Activated naive CD8-positive, alpha-beta T cell (primary cell): Measurements from ENCODE around the gene LYST.

Source experiments
- H3K27ac Mint-ChIP-seq: one replicate; pipeline ENCODE4 v1.8.0; 2021; ENCODE audit warnings: mixed read lengths
- H3K27me3 Mint-ChIP-seq: one replicate; pipeline ENCODE4 v1.8.0; 2021; ENCODE audit warnings: mixed read lengths
- H3K36me3 Mint-ChIP-seq: one replicate; pipeline ENCODE4 v1.8.0; 2021; ENCODE audit warnings: mixed read lengths
- H3K4me1 Mint-ChIP-seq: one replicate; pipeline ENCODE4 v1.8.0; 2021; ENCODE audit warnings: low read depth, mixed read lengths
- H3K4me3 Mint-ChIP-seq: one replicate; pipeline ENCODE4 v1.8.0; 2021; ENCODE audit warnings: mild to moderate bottlenecking, mixed read lengths
- H3K9me3 Mint-ChIP-seq: one replicate; pipeline ENCODE4 v1.8.0; 2021; ENCODE audit warnings: low read depth, mixed read lengths

The LYST gene

DNA sequence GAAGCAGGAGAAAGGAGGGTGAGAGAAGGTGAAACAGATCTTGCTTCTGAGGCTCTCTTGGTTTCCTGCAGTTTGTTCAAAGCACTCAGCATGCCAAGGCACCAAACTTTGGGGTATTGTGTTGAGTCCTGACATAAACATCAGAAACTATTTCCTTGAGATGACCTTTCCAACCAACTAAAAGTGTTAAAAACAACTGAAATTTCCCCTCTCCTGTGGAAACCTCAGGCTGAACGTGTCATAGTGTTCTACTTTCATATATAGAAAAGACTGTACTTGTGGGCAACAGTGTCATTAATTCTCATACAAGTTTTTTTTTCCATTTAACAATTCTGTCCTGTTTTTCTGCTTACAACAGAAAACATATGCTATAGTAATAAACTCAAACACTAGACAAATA lies 6.3 kb upstream of the LYST start:
- peaks cover 73% of the 10 kb centered on the region for H3K4me1 Mint-ChIP-seq
- no peak overlapping the region for H3K27ac Mint-ChIP-seq
- no peaks in the 10 kb centered on the region for H3K9me3 Mint-ChIP-seq
- H3K36me3 Mint-ChIP-seq: no peaks in the 10 kb centered on the region
- peak overlapping the region; percentile 64 for H3K4me3 Mint-ChIP-seq
- no peaks in the 10 kb centered on the region for H3K27me3 Mint-ChIP-seq

DNA sequence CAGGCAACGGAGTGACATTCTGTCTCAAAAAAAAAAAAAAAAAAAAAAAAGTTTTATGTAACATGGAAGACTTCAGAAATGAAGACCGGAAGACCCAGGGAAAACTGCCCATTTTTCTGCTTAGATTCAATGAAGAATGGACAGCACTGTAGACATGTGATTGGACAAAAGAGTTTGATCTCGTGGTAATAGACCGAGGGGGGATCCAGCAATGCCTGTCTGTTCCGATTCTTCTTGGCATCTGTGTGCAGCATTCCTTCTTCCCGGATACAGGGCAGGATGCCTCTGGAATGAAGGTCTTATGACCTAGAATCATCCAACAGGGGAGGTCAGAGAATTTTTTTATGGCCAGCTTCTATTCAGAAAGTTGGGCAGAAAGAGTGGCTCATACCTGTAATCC lies 5.6 kb upstream of the LYST start:
- Mint-ChIP-seq H3K4me1 (peaks cover 69% of the 10 kb centered on the region), H3K4me3 (peak overlapping the region; percentile 64), H3K9me3 (no peaks in the 10 kb centered on the region), H3K27ac (no peak overlapping the region), H3K36me3 (no peaks in the 10 kb centered on the region), H3K27me3 (no peaks in the 10 kb centered on the region)

- Mint-ChIP-seq H3K27ac (no peak overlapping the region), H3K27me3 (no peaks in the 10 kb centered on the region), H3K4me1 (peaks cover 59% of the 10 kb centered on the region), H3K9me3 (no peaks in the 10 kb centered on the region), H3K36me3 (peaks cover 3% of the 10 kb centered on the region), H3K4me3 (peak overlapping the region; percentile 99)
Observed at GRCh38 chr1:235867903-235868469, 1.3 kb upstream of the LYST start.

GRCh38 chr1:235866913-235867845 lies 473 bp upstream of the LYST start:
- Mint-ChIP-seq H3K4me3 (peak overlapping the region; percentile 99), H3K4me1 (peaks cover 57% of the 10 kb centered on the region), H3K27me3 (no peaks in the 10 kb centered on the region), H3K36me3 (peaks cover 3% of the 10 kb centered on the region), H3K9me3 (no peaks in the 10 kb centered on the region), H3K27ac (no peak overlapping the region)

- Mint-ChIP-seq H3K27me3 (no peaks in the 10 kb centered on the region), H3K9me3 (no peaks in the 10 kb centered on the region), H3K27ac (peak overlapping the region; percentile 98), H3K4me1 (peaks cover 49% of the 10 kb centered on the region), H3K36me3 (peaks cover 5% of the 10 kb centered on the region), H3K4me3 (peak overlapping the region; percentile 99)
Observed at GRCh38 chr1:235865565-235866204, 1.0 kb downstream of the LYST start.

DNA sequence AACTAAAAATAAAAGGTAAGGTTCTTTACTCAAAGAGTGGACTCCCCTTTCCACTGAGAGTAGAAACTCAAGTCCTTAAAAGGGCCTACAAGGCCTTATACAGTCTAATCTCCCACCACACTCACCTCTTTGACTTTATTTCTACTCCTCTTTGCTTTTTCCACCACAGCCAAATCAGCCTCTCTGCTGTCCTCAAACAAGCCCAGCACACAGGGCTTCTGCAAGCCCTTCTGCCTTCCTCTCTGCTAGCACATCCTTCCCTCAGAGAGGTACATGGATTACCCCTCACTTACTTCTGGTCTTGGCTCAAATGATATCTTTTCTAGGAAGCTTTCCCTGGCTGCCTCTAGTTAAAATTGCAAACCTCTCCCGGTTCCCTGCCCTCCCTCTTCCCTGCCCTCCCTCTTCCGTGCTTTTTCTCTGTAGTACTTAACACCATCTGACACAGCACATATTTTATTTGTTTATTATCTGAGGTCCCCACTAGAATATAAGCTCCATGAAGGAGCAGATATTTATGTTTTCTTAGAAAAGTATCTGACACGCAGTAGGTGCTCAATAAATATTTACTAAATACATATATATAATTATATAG lies 1.7 kb downstream of the LYST start:
- H3K27ac Mint-ChIP-seq: peak overlapping the region; percentile 92
- H3K27me3 Mint-ChIP-seq: no peaks in the 10 kb centered on the region
- H3K4me1 Mint-ChIP-seq: peaks cover 49% of the 10 kb centered on the region
- no peaks in the 10 kb centered on the region for H3K9me3 Mint-ChIP-seq
- H3K4me3 Mint-ChIP-seq: peak overlapping the region; percentile 99
- H3K36me3 Mint-ChIP-seq: peaks cover 5% of the 10 kb centered on the region

- no peaks in the 10 kb centered on the region for H3K27me3 Mint-ChIP-seq
- H3K4me3 Mint-ChIP-seq: peak overlapping the region; percentile 99
- H3K9me3 Mint-ChIP-seq: no peaks in the 10 kb centered on the region
- peak overlapping the region; percentile 92 for H3K27ac Mint-ChIP-seq
- H3K36me3 Mint-ChIP-seq: peaks cover 5% of the 10 kb centered on the region
- peaks cover 49% of the 10 kb centered on the region for H3K4me1 Mint-ChIP-seq
Observed at GRCh38 chr1:235864469-235864868, 2.2 kb downstream of the LYST start.

DNA sequence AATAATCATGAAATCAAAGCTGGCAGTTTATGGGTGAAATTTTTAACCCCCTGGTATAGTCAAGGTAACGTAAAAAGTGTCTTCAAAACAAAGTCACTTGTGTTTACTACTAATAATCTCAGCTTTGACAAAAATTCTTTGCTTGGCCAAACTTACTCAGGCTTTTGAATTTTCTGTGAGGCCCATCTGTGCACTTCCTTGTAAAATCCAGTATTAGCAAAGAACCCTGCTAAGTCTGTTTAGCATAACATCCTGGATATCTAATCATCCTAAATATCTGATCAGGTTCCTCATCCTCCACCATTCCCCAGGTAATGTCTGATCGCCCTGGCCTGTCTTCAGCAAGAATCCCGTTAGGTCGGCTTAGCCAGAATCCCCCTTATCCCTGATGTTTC lies 3.0 kb downstream of the LYST start:
- Mint-ChIP-seq H3K4me1 (peaks cover 47% of the 10 kb centered on the region), H3K9me3 (no peaks in the 10 kb centered on the region), H3K27ac (peak overlapping the region; percentile 92), H3K4me3 (peak overlapping the region; percentile 99), H3K27me3 (no peaks in the 10 kb centered on the region), H3K36me3 (peaks cover 5% of the 10 kb centered on the region)

GRCh38 chr1:235861857-235862256 lies 4.8 kb downstream of the LYST start:
- H3K27me3 Mint-ChIP-seq: no peaks in the 10 kb centered on the region
- H3K4me3 Mint-ChIP-seq: peak overlapping the region; percentile 12
- peaks cover 52% of the 10 kb centered on the region for H3K4me1 Mint-ChIP-seq
- H3K27ac Mint-ChIP-seq: peak overlapping the region; percentile 62
- peaks cover 4% of the 10 kb centered on the region for H3K9me3 Mint-ChIP-seq
- peaks cover 8% of the 10 kb centered on the region for H3K36me3 Mint-ChIP-seq

GRCh38 chr1:235860829-235861228 lies 5.9 kb downstream of the LYST start:
- H3K27me3 Mint-ChIP-seq: no peaks in the 10 kb centered on the region
- peaks cover 60% of the 10 kb centered on the region for H3K4me1 Mint-ChIP-seq
- H3K27ac Mint-ChIP-seq: no peak overlapping the region
- H3K36me3 Mint-ChIP-seq: peaks cover 8% of the 10 kb centered on the region
- no peak overlapping the region for H3K4me3 Mint-ChIP-seq
- H3K9me3 Mint-ChIP-seq: peaks cover 4% of the 10 kb centered on the region

- Mint-ChIP-seq H3K27me3 (no peaks in the 10 kb centered on the region), H3K27ac (no peak overlapping the region), H3K4me3 (no peak overlapping the region), H3K36me3 (peaks cover 5% of the 10 kb centered on the region), H3K4me1 (peaks cover 58% of the 10 kb centered on the region), H3K9me3 (peaks cover 4% of the 10 kb centered on the region)
Observed at GRCh38 chr1:235859789-235860188, 6.9 kb downstream of the LYST start.

- Mint-ChIP-seq H3K36me3 (peaks cover 5% of the 10 kb centered on the region), H3K27ac (no peak overlapping the region), H3K27me3 (no peaks in the 10 kb centered on the region), H3K9me3 (peaks cover 4% of the 10 kb centered on the region), H3K4me1 (peaks cover 58% of the 10 kb centered on the region), H3K4me3 (no peak overlapping the region)
Observed at GRCh38 chr1:235858766-235859165, 7.9 kb downstream of the LYST start.

DNA sequence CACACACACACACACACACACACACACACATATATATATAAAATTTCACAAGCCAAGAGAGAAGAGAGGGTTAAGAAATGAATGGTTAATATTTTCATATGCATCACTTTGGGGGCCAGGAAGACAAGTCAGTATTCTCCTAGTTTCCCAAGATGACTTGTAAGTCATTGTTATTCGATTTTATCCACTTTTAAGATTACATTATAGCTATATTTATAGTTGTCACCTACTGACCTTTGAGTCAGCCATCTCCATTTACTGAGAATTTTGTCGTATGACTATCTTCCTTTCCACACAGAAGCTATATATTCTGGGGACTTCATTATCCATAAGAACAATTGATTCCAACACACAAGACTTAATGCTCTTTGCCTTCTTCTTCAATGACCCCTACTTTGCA lies 8.9 kb downstream of the LYST start:
- H3K4me1 Mint-ChIP-seq: peaks cover 57% of the 10 kb centered on the region
- H3K27me3 Mint-ChIP-seq: no peaks in the 10 kb centered on the region
- H3K4me3 Mint-ChIP-seq: peak overlapping the region; percentile 50
- peaks cover 5% of the 10 kb centered on the region for H3K36me3 Mint-ChIP-seq
- peaks cover 4% of the 10 kb centered on the region for H3K9me3 Mint-ChIP-seq
- peak overlapping the region; percentile 84 for H3K27ac Mint-ChIP-seq

DNA sequence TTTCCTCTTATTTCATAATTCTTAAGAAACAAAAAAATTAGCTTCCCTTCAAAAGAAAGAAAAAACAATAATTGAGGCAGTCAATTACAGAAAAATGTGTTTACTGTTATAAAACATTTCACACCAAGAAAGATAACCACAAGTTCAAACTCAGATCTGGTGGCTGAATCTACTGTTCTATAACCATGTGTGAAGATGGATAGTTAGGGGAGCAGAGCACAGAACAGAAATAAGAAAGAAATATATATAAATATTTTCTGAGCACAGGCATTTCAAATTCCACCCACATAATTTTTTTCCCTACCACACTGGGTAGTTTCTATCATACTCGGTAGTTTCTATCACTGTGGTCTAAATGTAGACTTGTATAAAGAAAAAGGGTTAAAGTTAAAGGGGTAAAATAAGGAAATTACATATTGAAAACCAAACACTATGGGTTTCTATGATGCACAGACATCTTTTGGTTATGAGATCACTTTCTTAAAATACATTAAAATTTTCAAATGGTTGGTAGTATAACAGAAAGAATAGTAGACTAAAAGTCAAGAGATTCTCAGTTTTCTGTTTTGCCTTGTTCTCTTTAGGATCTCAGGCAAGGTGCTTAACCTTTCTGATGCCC lies 10.8 kb downstream of the LYST start:
- Mint-ChIP-seq H3K27me3 (no peaks in the 10 kb centered on the region), H3K36me3 (peaks cover 7% of the 10 kb centered on the region), H3K9me3 (peaks cover 4% of the 10 kb centered on the region), H3K4me3 (peak overlapping the region; percentile 50), H3K4me1 (peaks cover 61% of the 10 kb centered on the region), H3K27ac (peak overlapping the region; percentile 92)
